ENCODE measurements around the gene LRCH4.

Gene LRCH4

GRCh38 chr7:100585511-100586265 lies at the start of gene LRCH4:
Gene LRCH4 (minus strand): TSS chr7:100586129. CDS start chr7:100586100, 29 bp downstream.
- DNase-seq = peak; percentile 59 to 66

GRCh38 chr7:100632951-100633717 lies 47.2 kb upstream of the LRCH4 start:
- DNase-seq = peak; percentile 75 to 78

- DNase-seq = no peak
Observed at GRCh38 chr7:100630066-100630465, 44.1 kb upstream of the LRCH4 start.

- DNase-seq = peak; percentile 38 to 53
Observed at GRCh38 chr7:100629117-100629716, 43.3 kb upstream of the LRCH4 start.

GRCh38 chr7:100627238-100627549 lies 41.3 kb upstream of the LRCH4 start:
- no peak for DNase-seq

GRCh38 chr7:100626530-100627237 lies 40.8 kb upstream of the LRCH4 start:
- peak; percentile 90 to 91 for DNase-seq

- no peak for DNase-seq
Observed at GRCh38 chr7:100626055-100626454, 40.1 kb upstream of the LRCH4 start.

GRCh38 chr7:100623951-100624824 lies 38.3 kb upstream of the LRCH4 start:
- no peak for DNase-seq

- DNase-seq = no peak
Observed at GRCh38 chr7:100621554-100621953, 35.6 kb upstream of the LRCH4 start.

- DNase-seq = no peak
Observed at GRCh38 chr7:100620804-100621203, 34.9 kb upstream of the LRCH4 start.

GRCh38 chr7:100620239-100620638 lies 34.3 kb upstream of the LRCH4 start:
- DNase-seq = no peak

GRCh38 chr7:100614308-100614861 lies 28.5 kb upstream of the LRCH4 start:
- no peak for DNase-seq

- no peak for DNase-seq
Observed at GRCh38 chr7:100613412-100614175, 27.7 kb upstream of the LRCH4 start.

GRCh38 chr7:100612730-100613390 lies 26.9 kb upstream of the LRCH4 start:
- no peak for DNase-seq

- DNase-seq = peak; percentile 99
Observed at GRCh38 chr7:100611983-100612729, 26.2 kb upstream of the LRCH4 start, which contains the start of gene MOSPD3. Gene MOSPD3 (plus strand): TSS chr7:100612540. CDS start chr7:100612792, 252 bp downstream.

- no peak for DNase-seq
Observed at GRCh38 chr7:100609958-100610357, 24.0 kb upstream of the LRCH4 start.

- DNase-seq = no peak
Observed at GRCh38 chr7:100607111-100607510, 21.2 kb upstream of the LRCH4 start.

GRCh38 chr7:100606313-100606712 lies 20.4 kb upstream of the LRCH4 start:
- no peak for DNase-seq

Data from activated CD4-positive, alpha-beta T cell treated with anti-CD3 and anti-CD28 coated beads, Interleukin-2, amount 50 U/mL, for 48 hours (primary cell).